ENCODE data around the gene CAMTA1.

- TF ChIP-seq EZH2 (IDR thresholded peaks at IDR 0.05; ENCODE audit: low read length) (no peak), CTCF (optimal IDR thresholded peaks at IDR 0.05 in 1 of 3, IDR thresholded peaks at IDR 0.05 in 1 of 3, conservative IDR thresholded peaks at IDR 0.05 in 1 of 3; ENCODE audit: extremely low read depth in 1 of 3, insufficient read depth in 2 of 3, low read length in 3 of 3) (no peak)
Measured at GRCh38 chr1:6743189-6744101, 41.8 kb upstream of the CAMTA1 start.

Data from keratinocyte (primary cell).